T follicular helper cell (primary cell): ENCODE measurements around the gene CCDC71.

Source experiments
- DNase-seq: peaks from one replicate; pipeline ENCODE4 v3.0.0-alpha.2; 2020; ENCODE audit warnings: low read depth
- total RNA-seq, 2 experiments: gene quantifications; one replicate each; lab custom pipeline; 2026; lab: John Stamatoyannopoulos, UW

CCDC71 gene
- total RNA-seq: 18.0 to 24.0 reads per million in 2 experiments

DNA sequence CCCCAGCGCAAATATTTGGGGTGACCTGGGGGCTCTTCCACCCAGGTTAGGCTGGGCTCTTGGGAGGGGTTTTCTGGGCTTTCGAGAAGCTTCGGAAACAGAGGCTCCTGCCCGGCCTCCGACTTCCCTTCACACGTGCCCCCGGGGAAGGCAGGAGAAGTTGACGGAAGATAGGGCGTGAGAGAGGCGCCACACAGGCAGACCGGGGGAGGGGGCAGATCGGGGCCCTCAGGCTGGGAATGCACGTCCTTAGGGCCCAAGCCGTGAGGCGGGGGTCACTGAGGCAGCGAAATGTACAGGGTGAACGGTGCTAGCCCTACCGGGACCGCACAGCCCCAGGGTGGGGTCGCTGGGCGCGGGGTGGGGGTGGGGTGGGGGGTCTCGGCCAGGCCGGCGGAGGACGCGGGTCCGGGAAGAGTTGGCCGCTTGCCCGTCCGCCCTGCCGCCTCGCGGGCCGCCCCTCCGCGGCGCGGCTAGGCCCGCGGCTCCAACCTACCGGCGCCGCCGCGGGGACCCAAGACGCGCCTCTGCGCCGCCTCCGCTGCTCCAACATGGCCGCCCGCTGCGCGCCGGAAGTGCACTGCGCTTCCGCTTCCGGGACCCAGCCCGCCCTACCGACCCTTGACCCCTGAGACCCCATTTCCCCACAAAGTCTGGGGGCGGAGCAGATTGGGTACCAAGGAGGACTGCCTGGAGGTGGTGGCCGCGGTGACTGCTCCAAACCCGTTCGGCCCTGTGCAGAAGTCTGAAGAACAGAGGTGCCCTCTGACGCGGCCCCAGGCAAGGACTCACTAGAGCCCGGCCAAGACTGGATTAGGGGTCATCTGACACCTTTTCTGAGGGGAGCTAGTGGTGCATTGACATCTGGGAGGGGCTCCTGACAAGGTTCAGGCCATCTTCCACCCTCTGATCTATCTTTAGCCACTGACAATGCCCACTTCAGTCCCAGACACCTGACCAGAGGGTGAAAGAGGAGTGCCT is at the start of gene CCDC71:
Gene CCDC71, minus strand, starts transcription at position 561 of the 981 bp plus-strand sequence. CDS start 2,123 bp downstream, outside the sequence.
- DNase-seq: peak; percentile 53

DNA sequence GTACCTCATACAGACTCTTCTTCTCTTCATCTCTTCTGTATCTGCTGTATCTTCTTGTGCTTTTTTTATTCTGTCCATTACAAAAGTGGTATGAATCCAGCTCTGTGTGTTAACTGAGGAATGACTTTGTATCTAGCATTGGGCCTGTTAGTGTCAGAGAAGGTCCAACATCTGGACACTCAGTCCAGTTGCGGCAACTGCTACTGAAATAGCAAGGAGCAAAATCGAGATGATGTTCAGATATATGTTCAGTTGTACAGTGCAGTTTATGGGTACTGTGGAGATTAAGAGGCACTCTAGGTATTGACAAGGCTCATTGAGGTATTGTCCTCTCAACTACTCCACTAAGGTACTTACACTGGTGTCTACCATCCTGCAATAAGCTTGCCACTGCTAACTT is 47.9 kb upstream of the CCDC71 start:
- DNase-seq: no peak

DNA sequence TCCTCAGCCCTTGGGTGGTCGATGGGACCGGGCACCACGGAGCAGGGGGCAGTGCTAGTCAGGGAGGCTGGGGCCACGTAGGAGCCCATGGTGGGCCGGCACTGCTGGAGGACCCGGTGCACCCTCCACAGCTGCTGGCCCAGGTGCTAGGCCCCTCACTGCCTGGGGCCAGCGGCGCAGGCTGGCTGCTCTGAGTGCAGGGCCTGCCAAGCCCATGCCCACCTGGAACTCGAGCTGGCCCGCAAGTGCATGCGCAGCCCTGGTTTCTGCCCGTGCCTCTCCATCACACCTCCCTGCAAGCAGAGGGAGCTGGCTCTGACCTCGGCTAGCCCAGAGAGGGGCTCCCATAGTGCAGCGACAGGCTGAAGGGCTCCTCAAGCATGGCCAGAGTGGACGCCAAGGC is 47.4 kb upstream of the CCDC71 start:
- no peak for DNase-seq

DNA sequence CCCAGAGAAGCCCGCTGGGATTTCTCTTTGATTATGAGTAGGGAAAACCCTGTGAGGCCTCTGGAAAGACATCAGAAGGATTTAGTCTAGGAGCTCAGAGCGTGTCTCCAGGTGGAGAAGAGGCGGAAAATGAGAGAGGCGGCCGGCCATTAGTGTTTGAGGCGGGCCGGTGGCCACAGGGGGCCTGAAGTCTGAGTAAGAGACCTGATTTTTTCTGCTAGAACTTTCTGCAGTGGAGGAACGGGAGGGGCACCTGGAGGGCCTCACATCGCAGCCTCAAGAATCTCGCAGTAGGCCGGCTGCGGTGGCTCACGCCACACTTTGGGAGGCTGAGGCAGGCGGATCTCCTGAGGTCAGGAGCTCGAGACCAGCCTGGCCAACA is 33.8 kb upstream of the CCDC71 start:
- DNase-seq: no peak

DNA sequence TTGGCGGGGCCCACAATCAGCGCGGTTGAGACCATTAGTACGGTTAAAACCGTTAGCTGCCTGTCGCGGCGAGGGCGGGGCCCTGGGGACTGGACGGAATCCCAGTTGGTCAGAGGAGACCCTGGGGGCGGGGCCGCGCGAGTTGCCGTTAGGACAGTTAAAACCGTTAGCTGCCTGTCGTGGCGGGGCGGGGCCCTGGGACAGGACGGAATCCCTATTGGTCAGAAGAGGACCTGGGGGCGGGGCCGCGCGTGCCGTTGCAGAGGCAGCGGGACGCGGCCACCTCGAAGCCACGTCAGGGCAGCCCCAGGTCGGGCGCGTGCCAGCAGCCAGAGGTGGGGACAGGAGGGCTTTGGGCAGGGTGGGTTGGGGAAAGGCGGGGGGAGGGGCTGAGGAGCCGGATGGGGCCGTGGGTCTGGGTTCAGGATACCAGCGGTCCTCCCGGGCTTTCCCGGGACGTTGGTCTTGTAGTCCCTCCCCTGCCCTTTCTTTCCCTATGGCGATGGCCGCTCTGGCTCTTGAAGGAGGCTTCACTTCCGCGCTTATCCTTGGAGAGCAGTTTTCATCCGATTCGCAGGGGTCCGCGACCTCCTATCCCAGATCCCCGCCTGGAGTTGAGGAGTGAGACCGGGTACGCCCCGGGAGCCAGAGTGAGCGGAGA is 33.2 kb upstream of the CCDC71 start:
- DNase-seq: no peak

DNA sequence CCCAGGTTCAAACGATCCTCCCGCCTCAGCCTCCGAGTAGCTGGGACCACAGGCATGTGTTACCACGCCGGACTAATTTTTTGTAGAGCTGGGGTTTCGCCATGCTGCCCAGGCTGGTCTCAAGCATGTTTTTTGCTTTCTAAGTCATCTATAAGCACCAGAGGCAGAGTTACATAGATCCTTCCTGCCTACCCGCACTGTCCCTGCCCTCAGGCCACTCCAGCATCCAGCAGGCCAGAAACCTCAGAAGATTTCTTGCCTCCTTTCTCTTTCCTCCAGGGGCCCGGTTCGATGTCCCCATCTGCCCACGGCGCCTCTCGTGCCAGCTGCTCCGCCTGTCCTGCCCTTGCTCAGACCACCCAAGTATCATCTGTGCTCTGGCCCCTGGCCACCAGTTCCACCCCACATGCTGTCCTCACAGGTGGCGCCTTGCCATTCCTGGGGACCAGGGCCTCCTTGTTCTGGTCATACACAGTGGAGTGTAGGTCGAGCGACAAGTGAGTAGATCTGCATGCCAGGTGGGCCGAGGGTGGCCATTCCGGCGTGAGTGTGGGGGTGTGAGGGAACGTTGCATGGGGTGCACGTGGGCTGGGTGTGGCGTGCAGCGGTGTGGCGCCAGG is 32.6 kb upstream of the CCDC71 start:
- no peak for DNase-seq

DNA sequence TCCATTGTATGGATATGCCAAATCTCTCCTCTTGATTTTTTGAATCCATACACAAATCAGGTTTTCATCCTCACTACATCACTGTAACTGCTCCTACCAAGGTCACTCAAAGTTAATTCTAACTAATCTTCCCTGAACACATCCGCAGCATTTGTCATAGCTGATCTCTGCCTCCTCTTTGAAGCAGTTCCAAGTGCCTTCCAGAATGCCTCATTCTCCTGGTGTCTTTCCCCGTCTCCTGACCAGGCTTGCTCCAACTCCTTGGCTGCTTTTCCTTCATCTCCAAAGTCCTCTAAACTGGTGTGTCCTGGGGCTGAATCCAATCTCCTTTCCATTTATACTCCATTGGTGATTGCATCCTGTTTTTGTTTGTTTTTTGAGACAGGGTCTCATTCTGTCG is 32.0 kb upstream of the CCDC71 start:
- no peak for DNase-seq

DNA sequence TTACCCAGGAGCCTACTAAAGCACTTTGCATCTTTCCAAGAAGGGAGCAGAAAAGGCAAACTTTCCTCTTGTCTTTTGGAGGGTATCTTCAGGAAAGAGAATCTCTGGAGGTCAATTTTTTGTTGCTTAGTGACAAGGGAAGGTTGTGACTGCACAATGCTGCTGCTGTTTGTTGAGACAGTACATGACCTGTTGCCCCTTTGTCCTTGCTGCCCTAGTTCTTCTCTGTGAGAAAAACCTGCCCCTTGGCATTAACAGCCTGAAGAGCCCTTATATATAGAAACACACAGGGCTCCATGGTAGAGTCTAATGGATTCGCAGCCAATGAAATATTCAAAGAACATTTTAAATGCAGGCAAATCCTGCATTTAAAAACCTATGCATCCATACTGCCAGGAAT is 25.6 kb upstream of the CCDC71 start:
- DNase-seq: no peak

DNA sequence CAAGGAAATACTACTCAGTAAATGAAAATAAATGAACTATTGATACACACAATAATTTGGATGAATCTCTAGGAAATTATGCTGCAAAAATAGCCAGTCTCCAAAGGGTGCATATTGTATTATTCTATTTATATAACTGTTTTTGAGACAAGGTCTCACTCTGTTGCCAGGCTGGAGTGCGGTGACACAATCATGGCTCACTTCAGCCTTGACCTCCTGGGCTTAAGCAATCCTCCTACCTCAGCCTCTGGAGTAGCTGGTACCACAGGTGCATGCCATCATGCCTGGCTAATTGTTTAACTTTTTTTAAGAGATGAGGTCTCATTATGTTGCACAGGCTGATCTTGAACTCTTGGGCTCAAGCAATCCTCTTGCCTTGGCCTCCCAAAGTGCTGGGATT is 17.7 kb upstream of the CCDC71 start:
- DNase-seq: no peak

DNA sequence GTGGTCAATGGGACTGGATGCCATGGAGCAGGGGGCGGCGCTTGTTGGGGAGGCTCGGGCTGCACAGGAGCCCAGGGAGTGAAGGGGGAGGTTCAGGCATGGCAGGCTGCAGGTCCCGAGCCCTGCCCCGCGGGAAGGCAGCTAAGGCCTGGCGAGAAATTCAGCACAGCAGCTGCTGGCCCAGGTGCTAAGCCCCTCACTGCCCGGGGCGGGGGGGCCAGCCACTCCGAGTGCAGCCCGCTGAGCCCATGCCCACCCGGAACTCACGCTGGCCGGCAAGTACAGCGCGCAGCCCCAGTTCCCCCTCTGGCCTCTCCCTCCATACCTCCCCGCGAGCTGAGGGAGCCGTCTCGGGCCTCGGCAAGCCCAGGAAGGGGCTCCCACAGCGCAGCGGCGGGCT is 16.6 kb upstream of the CCDC71 start:
- DNase-seq: no peak

DNA sequence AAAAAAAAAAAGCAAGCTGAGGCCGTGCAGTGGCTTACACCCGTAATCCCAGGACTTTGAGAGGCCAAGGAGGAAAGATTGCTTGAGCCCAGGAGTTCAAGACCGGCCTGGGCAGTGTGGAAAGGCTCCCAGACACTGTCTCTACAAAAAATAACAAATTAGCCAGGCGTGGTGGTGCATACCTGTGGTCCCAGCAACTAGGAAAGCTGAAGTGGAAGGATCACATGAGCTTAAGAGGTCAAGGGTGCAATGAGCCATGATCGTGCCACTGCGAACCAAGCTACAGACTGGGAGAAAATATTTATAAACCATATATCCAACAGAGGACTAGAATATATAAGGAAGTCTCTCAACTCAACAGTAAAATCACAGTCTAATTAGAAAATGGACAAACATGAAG is 15.2 kb upstream of the CCDC71 start:
- no peak for DNase-seq

DNA sequence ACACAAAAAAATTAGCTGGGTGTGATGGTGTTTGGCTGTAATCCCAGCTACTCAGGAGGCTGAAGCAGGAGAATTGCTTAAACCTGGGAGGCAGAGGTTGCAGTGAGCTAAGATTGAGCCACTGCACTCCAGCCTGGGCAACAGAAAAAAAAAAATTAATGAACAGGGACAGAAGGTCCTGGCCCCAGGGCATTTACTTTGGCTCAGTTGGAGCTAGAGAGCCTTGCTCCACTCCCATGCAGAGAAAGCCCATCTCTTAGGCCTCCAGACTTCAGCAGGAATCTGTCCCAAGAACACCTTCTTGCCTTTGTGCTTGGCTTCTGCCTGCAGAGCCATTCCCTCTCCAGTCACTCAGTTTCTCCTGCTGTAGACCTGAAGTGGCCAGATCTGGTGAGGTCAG is 14.0 kb upstream of the CCDC71 start:
- no peak for DNase-seq

DNA sequence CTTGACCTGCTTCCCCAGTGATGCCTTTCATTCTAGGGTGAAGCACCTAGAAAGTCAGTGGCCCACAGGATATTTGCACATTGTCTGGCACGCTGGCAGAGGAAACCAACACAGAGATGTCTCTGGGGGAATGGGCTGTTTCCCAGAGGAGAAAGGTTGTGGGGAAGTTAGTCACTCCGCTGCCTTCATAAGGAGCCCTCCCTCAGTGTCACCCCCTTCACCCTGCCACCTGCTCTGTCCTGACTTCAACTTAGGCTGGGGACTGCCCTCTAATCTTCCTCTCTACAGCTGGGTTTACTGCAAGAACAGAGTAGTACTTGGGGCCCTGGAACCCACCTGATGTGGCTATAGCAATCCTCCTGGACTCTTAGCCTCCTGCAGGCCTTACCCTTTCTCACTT is 10.9 kb upstream of the CCDC71 start:
- DNase-seq: no peak

DNA sequence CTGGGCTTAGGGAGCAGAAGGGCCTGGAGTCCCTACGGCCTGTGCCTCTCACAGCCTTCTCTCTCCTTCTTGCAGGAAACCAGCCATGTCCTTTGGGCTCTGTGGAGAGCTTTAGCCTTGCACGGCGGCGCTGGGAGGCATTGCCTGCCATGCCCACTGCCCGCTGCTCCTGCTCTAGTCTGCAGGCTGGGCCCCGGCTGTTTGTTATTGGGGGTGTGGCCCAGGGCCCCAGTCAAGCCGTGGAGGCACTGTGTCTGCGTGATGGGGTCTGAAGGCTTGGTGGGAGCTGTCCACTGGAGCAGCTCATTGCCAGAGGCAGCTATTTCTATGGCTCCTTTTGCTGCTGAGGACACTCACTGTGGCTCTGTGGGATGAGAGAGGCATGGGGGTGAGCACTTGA is 9.4 kb upstream of the CCDC71 start:
- no peak for DNase-seq

DNA sequence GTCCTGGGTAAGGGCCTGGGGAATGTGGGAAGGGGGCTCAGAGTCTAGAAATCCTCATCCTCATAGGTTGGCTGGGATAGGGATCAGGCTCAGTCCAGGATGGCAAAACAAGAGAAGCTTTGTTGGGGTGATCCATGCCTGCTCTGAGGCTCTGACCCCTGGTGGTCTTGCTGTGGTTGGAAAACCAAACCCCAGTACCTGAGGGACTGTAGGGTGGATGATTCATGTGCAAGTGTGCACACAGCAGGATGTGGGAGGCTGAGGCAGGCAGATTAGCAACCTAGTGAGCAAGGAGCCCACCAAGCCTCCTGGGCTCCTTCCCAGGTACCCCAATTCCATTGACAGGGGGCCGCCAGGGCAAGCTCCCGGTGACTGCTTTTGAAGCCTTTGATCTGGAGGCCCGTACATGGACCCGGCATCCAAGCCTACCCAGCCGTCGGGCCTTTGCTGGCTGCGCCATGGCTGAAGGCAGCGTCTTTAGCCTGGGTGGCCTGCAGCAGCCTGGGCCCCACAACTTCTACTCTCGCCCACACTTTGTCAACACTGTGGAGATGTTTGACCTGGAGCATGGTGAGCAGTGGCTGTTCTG is 8.4 kb upstream of the CCDC71 start:
- DNase-seq: no peak

DNA sequence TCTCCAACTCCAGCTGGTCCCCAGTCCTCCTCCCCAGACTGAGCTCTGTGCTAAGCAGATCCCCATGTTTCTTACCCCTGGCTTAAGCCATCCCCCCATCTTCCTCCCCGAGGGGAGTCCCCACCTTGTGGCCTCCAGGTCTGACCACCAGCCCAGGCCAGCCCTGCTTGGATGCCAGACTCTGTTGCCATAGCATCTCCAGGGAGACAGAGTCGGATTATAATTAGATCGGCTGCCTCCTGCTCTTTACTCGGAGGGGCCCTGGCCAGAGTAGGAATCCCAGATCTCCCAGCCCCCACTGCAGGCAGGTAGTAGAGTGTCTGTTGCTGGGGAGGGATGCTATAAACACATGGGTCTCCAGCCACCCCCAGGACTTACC is 7.7 kb upstream of the CCDC71 start:
- no peak for DNase-seq

DNA sequence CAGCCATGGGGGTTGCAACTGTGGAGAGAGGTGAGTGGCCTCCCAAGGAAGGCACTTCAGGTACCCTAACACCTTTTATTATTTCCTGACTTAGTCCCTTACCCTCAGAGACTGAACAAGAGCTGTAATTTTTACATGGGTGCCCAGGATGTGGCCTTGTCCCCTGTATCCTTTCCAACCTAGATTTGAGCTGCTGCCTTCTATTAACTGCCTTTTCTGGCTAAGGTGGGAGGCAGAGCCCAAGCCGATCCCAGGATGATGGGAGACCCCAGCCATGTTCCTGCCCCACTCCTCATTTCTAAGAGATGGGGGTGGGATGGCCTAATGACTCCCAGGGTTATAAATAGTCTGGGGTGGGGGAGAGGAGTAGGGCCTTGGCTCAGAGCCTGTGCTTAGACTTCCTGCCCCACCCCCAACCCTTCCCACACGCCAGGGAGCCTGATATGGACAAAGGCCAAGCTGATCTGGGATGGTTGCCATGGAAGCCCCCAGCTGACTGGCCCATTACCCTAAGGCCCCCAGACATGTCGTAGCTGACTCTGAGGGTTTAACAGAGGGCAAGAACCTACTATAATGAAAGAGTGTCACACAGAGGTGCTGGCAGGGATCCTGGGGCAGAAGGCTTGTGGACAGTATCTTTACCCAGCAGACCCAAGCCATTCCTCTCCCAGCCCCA is 7.1 kb upstream of the CCDC71 start:
- no peak for DNase-seq

DNA sequence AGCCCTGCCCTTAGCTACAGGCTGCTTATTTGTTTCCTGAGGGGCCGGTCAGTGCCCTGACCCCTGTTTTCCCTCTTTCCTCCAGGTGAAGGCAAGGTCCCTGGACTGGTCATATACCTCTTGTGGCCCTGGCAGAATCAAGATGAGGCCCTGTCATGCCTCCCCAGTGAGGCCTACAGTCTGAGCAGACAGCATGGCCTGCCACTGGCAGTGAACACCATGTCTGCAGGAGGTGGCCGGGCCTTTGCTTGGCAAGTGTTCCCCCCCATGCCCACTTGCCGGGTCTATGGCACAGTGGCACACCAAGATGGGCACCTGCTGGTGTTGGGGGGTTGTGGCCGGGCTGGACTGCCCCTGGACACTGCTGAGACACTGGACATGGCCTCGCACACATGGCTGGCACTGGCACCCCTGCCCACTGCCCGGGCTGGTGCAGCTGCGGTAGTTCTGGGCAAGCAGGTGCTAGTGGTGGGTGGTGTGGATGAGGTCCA is 6.5 kb upstream of the CCDC71 start:
- no peak for DNase-seq

DNA sequence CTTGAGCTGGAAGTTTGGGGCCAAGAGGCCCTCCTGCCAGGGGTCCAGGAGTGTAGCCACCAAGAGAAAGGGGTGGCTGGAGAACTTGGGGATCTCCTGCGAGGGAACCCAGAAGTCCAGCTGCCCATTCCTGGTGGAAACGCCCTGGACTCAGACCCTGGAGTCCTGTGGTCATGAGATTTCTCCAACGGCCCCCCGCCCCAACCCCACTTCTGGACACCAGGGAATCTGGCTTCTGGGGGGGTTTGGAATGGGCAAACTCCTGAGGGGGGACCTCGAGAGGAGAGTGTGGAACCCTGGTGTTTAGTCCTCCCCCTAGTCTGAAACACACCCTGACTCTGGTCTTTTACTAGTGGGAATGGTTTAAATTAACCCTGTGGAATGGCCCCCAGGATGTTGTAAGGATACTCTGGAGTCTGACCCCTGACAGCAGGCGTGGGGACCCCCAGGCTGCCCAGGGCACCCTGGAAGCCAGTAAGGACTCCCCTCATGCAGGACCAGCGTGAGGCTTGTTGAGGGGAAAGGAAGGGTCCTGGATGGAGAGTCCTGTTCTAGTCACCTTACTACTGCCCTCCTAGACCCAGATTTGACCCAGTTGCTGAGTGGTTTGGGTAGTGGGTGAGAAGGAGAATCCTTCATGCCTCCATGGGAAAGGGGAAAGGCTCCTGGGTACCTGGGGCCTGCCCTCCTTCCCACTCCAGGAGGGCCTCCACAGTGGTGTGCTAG is 5.8 kb upstream of the CCDC71 start:
- DNase-seq: no peak

DNA sequence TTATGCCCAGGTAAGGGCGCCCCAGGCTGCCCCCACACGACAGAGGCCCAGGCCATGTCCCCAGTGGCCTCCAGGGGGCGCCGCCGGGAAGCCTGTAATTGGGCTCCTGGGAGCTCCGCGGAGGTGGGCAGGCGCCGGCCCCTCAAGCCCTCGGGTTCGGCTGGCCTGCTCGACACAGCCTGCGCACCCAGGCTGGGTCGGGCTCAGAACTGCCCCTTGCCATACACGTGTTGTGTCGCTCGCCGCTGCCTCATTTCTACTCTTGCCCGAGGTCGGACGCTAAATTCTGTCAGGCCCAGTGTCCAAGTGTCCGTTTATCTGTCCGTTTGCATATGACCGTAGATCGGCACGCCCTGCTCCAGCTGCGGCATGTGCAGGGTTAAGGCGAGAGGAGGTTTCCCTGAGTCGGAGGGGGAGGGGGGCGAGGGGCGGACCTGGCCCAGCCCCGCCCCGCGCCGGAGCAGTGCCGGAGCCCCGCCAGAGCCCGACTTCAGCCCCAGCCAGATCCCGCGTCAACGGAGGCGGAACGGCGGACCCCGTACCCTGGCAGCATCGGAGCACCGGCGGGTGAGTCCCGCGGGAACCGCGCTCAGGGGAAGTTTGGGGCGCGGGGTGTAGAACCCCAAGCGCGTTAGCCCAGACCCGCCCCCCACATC is 5.1 kb upstream of the CCDC71 start, which contains the start of gene KLHDC8B:
Gene KLHDC8B, plus strand, starts transcription at position 480 of the 656 bp plus-strand sequence. CDS start 1,172 bp downstream, outside the sequence.
- peak; percentile 71 for DNase-seq
